GM19463 (cell line): Measurements from ENCODE around the gene CACNA1I.

Source experiments
- ATAC-seq: cut with Tn5 transposase; IDR thresholded peaks from one replicate; pipeline ENCODE4 v1.9.1; 2021; ENCODE audit warnings: mild to moderate bottlenecking, moderate library complexity; ENCODE audit not compliant: unreplicated experiment

Gene CACNA1I

GRCh38 chr22:39595622-39596172, 25.1 kb downstream of the CACNA1I start:
- ATAC-seq, result no peak

GRCh38 chr22:39596601-39597000, 26.0 kb downstream of the CACNA1I start:
- no peak for ATAC-seq

- no peak for ATAC-seq
Observed at GRCh38 chr22:39597236-39597869, 26.8 kb downstream of the CACNA1I start.

GRCh38 chr22:39598017-39598965, 27.7 kb downstream of the CACNA1I start:
- no peak for ATAC-seq

- no peak for ATAC-seq
Observed at GRCh38 chr22:39600491-39601179, 30.1 kb downstream of the CACNA1I start.

- no peak for ATAC-seq
Observed at GRCh38 chr22:39601180-39601535, 30.6 kb downstream of the CACNA1I start.

- no peak for ATAC-seq
Observed at GRCh38 chr22:39603345-39603744, 32.8 kb downstream of the CACNA1I start.

- ATAC-seq, result no peak
Observed at GRCh38 chr22:39610246-39610645, 39.7 kb downstream of the CACNA1I start.

GRCh38 chr22:39610766-39611165, 40.2 kb downstream of the CACNA1I start:
- no peak for ATAC-seq

GRCh38 chr22:39611360-39611759, 40.8 kb downstream of the CACNA1I start:
- ATAC-seq, result no peak

- no peak for ATAC-seq
Observed at GRCh38 chr22:39612811-39613548, 42.4 kb downstream of the CACNA1I start.

GRCh38 chr22:39613549-39613921, 43.0 kb downstream of the CACNA1I start:
- ATAC-seq, result no peak

GRCh38 chr22:39614442-39614841, 43.9 kb downstream of the CACNA1I start:
- ATAC-seq, result no peak

- no peak for ATAC-seq
Observed at GRCh38 chr22:39616051-39616450, 45.5 kb downstream of the CACNA1I start.

GRCh38 chr22:39616781-39617180, 46.2 kb downstream of the CACNA1I start:
- ATAC-seq, result no peak

GRCh38 chr22:39617342-39617741, 46.8 kb downstream of the CACNA1I start:
- no peak for ATAC-seq

- no peak for ATAC-seq
Observed at GRCh38 chr22:39617970-39618757, 47.6 kb downstream of the CACNA1I start.

- ATAC-seq, result no peak
Observed at GRCh38 chr22:39618996-39619530, 48.5 kb downstream of the CACNA1I start.

- ATAC-seq, result no peak
Observed at GRCh38 chr22:39620924-39621690, 50.6 kb downstream of the CACNA1I start.
